ENCODE results near the gene MFF.

Gene MFF

GRCh38 chr2:227402959-227403358 is 77.9 kb downstream of the MFF start:
- DNase-seq (ENCODE audit: low spot score in 2 of 2) (no peak), ATAC-seq (no peak)
- H3K4me1 Mint-ChIP-seq: peaks cover 14% of the 10 kb centered on the region
- H3K9me3 Mint-ChIP-seq: no peaks in the 10 kb centered on the region
- no peak overlapping the region for H3K4me3 Mint-ChIP-seq
- no peak overlapping the region for H3K27ac Mint-ChIP-seq
- H3K36me3 Mint-ChIP-seq: no peaks in the 10 kb centered on the region

- DNase-seq (ENCODE audit: low spot score in 2 of 2): no peak
- H3K27ac Mint-ChIP-seq: no peak overlapping the region
Measured at GRCh38 chr2:227404585-227405271, 79.7 kb downstream of the MFF start.

GRCh38 chr2:227406177-227407031 is 81.4 kb downstream of the MFF start:
- no peak overlapping the region for H3K27ac Mint-ChIP-seq

More at GRCh38 chr2:227404585-227405271, 79.7 kb downstream of the MFF start:
- H3K36me3 Mint-ChIP-seq: no peaks in the 10 kb centered on the region
- ATAC-seq: no peak
- no peak overlapping the region for H3K4me3 Mint-ChIP-seq
- no peaks in the 10 kb centered on the region for H3K9me3 Mint-ChIP-seq
- peaks cover 14% of the 10 kb centered on the region for H3K4me1 Mint-ChIP-seq

More at GRCh38 chr2:227406177-227407031, 81.4 kb downstream of the MFF start:
- no peaks in the 10 kb centered on the region for H3K36me3 Mint-ChIP-seq
- H3K9me3 Mint-ChIP-seq: no peaks in the 10 kb centered on the region
- H3K4me3 Mint-ChIP-seq: no peak overlapping the region
- no peak for ATAC-seq
- DNase-seq (ENCODE audit: low spot score in 2 of 2): no peak
- peaks cover 22% of the 10 kb centered on the region for H3K4me1 Mint-ChIP-seq

All from stimulated activated effector memory CD8-positive, alpha-beta T cell treated with anti-CD3 and anti-CD28 coated beads, Interleukin-12 subunit alpha, Interleukin-12 subunit beta, amount 100 ng/mL, for 72 hours (primary cell).